Measurements from ENCODE around the gene CCNK. TPM values are rescaled to one million over a fixed set of nuclear protein-coding genes. Genes with fewer than 3 reads are reported as not detected.

Gene CCNK
- total RNA-seq, 1 experiment from 2014 or later, result 19.2 TPM

DNA sequence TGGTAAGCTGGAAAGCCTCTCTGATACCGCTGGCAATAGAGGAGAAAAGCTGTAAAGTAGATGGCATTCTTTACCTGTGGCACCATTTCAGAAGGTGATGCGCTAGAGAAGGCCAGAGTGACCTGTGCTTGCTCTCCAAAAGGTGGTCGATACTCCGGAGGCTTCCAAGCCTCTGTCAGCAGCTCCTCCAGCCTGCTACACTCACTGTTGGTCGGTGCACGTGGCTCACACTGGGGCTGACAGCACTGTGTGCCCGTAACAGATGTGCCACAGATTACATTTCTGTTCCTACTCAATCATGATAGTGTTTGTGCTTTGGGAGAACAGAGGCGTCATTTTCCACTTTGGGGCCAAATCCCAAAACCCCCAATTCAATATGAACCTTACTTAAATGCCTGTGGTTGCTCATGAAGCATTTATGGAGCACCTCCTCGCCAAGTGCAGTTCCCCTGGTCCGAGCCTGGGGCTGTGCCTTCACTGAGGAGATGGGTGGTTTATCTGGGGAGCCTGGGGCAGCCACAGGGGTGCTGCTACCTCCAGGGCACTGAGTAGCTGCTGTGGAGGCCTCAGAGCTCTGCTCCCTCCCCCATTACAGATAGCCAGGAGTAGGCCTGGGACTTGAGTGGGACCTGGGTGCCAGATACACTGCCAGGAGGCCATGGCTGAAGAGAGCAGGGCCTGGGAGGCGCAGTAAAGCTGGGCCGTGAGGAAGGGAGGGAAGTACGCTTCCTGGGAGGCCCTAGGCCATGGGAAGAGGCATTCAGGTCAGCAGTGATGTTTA is 26.8 kb downstream of the CCNK start:
- no peak for DNase-seq (ENCODE audit: low read depth)

- no peak for DNase-seq (ENCODE audit: low read depth)
Observed at GRCh38 chr14:99508896-99509629, 27.9 kb downstream of the CCNK start.

- DNase-seq (ENCODE audit: low read depth), result no peak
Observed at GRCh38 chr14:99509871-99510555, 28.8 kb downstream of the CCNK start.

DNA sequence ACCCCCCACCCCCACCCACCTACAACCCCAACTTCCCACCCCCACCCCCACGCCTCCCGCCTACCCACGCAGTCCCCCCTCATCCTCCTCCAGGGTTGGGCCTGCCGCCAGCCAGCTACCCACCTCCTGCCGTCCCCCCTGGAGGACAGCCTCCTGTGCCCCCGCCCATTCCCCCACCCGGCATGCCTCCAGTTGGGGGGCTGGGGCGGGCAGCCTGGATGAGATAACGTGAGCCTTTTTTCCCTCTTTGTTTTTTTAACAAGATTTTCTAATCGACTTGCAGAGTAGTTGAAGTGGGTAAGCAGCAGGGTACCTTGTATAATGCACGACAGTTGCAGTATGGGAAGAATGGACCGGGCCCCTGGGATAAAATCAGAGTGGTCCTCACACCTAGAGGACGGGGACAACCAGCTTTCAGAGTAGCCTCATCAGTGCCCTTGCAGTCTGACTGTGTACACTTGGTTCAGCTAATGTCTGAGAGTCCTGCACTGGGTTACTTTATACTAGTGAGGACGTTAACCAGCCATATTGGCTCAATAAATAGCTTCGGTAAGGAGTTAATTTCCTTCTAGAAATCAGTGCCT is 29.4 kb downstream of the CCNK start:
- DNase-seq (ENCODE audit: low read depth), result no peak

DNA sequence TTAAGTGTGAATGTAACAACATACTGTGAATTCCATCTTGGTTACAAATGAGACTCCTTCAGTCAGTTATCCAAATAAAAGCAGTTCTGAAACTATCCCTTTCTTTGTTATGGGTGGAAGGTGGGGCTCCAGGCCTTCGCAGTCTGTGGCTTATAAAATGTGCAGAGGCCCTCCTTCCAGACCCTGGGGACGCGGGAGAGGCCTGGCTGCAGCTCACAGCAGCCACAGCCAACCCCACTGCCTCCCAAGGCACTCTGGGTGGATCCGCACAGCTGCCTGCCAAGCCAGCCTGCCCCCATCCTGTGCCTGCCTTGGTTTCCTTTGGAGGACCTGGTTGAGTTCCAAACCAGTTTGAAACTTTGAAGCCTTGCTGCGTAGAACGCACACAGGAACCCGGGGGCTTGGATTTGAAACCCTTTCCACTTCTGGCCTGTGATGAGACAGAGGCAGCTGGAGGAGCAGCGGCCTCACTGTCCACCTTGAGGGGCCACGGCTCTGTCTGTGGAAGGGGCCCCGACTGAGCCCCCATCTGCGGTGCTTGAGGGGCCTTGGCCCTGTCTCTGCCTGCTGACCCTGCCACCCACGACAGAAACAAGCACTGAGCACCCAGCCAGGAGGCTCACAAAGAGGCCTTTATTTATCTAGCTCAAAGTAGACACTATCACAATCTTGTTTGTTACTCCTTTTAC is 30.4 kb downstream of the CCNK start:
- DNase-seq (ENCODE audit: low read depth), result no peak

- DNase-seq (ENCODE audit: low read depth), result no peak
Observed at GRCh38 chr14:99512110-99512449, 30.9 kb downstream of the CCNK start.

- no peak for DNase-seq (ENCODE audit: low read depth)
Observed at GRCh38 chr14:99512571-99513182, 31.5 kb downstream of the CCNK start.

- DNase-seq (ENCODE audit: low read depth), result no peak
Observed at GRCh38 chr14:99513183-99513694, 32.0 kb downstream of the CCNK start.

DNA sequence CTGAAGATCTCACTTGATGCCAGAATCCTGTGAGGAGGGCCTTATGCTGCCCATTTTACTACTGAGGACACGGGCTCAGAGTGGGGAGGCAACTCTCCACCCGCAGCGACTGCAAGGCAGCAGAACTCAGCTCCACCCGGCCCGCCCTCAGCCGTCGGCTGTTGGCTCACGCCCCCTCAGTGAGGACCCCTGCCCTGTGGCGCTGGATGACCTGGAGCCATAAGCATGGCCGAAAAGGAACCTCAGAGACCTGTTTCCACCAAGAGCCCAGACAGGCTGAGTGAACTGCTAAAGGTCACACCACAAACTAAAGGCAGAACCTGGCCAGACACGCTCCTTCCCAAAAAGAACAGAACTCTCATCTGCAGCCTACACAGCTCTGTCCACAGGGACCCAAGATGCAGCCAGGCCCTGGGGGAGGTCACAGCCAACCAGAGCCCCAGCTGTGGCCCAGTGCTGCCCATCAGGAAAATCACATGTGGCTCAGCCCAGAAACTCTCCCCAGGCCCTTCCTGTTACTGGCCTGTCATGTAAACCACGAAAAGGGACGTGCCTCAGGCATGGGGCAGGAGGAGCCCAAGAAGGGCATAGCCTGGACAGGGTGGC is 32.8 kb downstream of the CCNK start:
- no peak for DNase-seq (ENCODE audit: low read depth)

DNA sequence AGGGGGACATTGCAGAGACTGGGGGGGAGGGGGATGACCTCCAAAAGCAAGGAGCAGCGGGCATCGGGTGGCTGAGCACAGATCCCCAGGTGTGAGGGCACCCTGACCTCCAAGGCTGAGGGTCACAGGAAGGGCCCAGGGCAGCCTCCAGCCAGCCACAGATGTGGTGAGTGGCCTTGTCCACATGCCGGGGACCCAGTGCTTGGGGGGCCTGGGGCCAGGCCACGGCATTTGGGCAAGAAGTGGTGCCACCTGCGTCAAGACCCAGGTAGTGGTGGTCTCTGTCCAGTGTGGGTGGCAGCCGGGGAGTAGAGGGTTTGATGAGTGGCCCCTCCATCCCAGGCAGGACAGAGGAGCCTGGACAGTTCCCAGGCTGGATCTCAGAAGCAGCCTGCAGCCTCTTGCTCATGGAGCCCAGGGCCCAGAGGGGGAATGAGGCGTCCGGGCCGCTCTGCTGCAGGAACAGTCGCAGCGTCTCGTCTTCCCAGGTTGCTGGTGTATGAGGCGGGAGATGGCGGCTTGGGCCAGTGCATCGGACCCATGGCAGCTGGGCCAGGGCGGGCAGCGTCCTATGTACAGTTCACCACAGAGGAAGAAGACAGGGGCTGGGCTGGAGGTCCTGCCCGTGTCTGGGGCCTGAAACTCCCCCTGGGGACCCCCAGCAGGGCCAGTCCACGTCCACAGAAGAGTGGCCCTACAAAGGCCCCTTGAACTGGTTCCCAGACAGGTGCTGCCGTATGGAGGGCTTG is 33.5 kb downstream of the CCNK start:
- DNase-seq (ENCODE audit: low read depth), result no peak

DNA sequence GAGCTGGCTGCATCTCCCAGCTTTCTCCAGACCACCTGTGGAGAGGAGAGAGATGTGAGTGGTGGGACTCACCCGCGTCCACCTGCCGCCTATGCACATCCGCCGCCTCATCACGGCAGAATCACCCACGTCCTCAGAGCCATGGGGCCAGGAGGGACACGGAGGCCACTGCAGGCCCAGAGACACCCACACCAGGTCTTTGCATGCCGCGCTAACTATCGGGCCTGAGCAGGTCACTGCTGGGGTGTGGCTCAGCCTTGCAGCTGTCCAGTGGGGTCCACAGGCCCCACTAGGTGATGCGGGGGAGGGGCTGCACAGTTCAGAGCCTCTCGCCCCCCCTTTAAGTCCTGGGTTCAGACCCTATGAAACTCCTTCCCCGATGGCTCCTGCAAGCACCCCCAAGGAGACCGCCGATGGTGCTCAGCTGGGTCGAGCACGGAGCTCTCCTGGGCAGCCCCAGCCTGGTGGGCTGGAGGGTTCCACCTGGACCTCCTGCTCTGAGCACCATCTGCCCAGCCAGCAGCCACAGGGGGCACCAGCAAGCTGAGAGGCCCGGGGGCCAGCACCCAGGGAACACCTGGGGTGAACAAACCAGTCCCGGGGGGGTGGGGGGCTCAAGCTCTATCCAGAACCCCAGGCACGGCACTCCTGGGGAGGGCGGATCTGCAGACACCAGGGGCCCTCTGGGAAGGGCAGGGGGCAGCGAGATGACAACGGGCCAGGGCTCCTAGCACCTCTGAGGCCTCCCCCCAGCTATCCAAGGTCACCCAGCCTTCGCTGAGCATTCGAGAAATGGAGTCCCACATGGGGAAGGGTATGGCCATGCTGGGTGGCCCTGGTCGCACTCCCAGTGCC is 34.3 kb downstream of the CCNK start:
- no peak for DNase-seq (ENCODE audit: low read depth)

DNA sequence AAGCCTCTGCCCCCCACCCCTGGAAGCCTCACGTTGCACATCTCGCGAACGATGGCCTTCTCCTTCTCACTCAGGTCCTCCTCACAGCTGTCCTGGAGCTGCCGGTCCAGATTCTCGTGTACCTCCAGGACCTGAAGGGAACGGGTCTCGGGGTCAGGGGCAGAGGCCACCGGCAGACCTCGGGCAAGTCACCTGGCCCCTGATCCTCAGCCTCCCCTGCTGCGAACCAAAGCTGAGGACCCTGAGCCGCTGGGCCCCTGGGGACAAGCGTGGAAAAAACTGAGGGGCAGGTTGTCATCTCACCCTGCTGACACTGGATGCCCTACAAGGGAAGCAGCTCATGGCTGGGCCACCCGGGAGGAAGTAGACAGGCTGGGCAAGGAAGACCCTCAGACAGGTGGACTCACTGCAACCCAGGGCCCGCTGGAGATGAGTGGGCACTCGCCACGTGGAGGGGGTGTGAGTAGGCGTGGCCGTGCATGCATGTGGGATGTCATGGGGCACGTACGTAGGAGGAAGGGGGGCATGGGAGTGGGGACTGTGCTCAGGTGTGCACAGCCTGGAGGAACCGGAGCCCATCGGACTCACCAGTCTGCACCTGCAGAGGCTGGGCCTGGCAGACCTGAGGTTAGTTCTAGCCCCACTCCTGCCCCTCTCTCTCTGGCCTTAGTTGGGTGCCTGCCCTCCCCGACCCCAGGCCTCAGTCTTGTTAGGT is 35.1 kb downstream of the CCNK start:
- DNase-seq (ENCODE audit: low read depth), result peak; percentile 10

DNA sequence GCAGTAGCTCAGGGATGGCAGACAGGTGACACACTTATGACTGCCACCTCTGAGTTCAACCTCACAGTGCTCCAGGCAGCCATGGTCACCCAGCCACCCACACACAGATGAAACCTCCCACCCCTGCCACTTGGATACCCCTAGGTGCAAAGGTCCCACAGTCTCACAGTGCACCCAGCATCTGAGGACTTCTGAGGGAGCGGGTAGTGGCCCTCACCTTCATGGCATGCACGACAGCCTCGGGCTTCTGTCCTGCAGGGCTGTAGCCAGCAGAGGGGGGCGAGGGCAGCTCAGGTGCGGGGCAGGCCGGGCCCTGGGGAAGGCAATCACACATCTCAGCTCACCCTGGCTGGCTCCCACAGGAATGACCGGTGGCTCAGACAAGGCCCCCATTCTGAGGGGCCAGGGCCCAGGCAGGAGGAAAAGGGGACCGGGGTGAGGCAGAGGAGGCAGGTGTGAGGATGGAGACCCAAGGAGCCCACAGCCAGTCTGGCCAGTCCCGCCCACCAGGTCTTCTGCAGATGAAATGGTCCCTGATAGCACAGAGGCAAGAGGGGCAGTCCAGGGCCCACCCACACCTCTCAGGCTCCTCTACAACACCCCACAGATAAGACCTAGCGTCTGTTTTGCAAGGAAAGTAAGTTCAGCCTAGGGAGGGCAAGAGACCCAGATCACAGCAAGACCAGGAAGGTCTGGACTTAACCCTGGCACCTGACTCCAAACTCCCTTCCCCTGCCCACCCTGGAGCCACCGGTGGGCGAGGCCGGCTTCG is 35.8 kb downstream of the CCNK start:
- no peak for DNase-seq (ENCODE audit: low read depth)

DNA sequence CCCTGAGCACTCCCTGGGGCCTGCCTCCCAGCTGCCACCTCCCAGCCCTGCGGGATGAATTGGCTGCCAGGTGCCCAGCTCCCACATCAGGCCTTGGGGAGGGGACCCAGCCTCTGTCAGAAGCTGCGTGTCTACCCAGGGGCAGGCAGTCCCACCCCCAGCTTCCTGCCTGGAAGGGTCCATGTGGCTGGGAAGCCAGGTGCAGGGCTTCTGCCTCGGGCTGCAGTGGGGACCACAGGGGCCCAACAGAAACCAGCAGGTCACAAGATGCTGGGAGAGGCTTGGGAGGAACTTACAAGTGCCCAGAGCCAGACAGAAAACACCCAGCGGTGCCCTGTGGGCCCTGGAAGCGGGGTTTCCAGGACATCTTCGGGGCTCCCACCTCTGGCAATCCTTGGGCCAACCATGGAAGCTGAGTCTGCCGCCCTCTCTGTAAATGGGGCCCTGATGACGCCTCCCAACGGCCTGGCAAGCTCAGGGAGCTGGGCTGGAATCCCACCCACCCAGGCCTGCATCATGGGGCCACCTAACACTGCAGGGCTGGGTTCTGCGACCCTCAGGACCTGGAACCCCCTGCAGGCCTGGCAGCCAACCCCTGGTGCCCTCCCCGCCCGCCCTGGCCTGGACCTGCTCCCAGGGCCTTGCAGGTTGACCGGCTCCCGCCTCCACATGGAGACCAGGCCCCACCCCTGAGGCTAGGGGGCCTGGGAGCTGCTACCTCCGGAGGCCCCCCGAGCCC is 36.6 kb downstream of the CCNK start:
- no peak for DNase-seq (ENCODE audit: low read depth)

DNA sequence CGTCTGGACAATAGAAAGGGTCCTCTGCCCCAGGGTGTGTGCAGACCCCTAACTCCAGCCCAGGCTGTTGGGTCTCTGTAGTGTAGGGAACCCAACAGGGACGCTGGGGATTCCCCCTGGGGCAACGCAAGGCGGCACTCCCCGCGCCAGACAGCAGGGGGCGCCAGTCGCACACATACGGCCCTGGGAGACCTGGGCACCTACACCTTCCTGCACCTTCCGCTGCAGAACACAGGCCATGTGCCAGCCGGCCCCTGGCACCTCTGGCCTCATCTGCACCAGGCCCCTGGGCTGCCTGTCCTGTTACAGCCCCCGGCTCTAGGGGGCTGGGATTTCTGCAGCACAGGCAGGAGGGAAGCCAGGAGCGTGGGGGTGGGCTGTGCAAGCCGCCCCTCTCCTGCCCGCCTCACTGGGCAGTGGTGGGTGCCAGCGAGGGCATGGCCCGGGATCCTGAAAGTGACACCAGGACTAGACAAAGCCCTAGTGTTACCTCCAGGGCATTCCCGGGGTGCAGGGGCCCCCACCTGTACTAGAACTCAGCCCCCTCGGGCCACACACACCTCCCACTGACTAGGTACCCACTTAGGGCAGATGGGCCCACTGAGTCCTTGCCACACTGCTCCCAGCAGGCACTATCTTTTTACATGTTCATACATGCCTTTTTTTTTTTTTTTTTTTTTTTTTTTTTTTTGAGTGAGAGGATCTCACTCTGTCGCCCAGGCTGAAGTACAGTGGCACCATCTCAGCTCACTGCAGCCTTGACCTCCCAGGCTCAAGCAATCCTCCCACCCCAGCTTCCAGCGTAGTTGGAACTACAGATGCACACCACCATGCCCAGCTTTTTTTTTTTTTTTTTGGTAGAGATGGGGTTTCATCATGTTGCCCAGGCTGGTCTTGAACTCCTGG is 37.5 kb downstream of the CCNK start:
- DNase-seq (ENCODE audit: low read depth), result peak; percentile 86

DNA sequence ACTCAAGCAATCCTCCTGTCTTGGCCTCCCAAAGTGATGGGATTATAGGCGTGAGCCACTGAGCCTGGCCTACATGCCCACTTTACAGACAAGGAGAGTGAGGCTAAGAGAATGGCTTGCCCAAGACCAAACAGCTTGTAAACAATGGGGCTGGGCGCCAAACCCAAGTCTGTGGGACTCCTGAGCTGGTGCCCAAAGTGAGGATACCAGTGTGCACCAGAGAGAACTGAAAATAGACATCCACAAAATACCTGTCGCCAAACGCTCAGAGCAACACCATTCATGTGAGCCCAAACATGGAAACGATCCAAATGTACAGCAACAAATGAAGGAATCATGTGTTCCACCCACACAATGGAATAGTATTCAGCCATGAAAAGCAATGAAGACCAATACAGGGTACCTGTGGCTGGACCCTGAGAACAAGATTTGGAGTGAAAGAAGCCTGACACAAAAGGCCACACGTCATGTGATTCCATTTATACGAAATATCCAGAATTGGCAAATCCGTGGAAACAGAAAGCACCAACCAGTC is 38.2 kb downstream of the CCNK start:
- no peak for DNase-seq (ENCODE audit: low read depth)

Data from Daoy (cell line).